GM12878 (cell line): Measurements from ENCODE around the gene KIDINS220. TPM values are rescaled to one million over a fixed set of nuclear protein-coding genes. Genes with fewer than 3 reads are reported as not detected.

ENCODE experiments used
- ATAC-seq: fragments of 200-7000 bp; cut with Tn5 transposase; 3 replicates; pipeline ENCODE4 v1.9.1; 2020; ENCODE audit warnings: mild to moderate bottlenecking, moderate library complexity
- BruUV-seq: library from RNA; stranded (reverse); fragments of 400-500 nt; replicated peaks from 2 replicates; lab custom pipeline; 2021; lab: Mats Ljungman, UMichigan
- CTCF ChIA-PET: fragments of 300-600 bp; sonication (Branson Sonifier 250); formaldehyde crosslinking; extraction: SDS; loops from one replicate; lab custom pipeline; 2021; ENCODE audit warnings: inconsistent platforms; lab: Yijun Ruan, JAX
- POLR2A ChIA-PET: fragments of 350-600 bp; formaldehyde crosslinking; extraction: SDS; loops from one replicate; lab custom pipeline; 2021; ENCODE audit warnings: inconsistent platforms; lab: Charles Lee
- RAD21 ChIA-PET: fragments of 300-600 bp; sonication (Branson Sonifier 250); formaldehyde crosslinking; loops from one replicate; lab custom pipeline; 2023; ENCODE audit warnings: antibody characterized with exemption; ENCODE audit not compliant: unreplicated experiment; lab: Charles Lee
- SMC1A ChIA-PET: fragments of 300-600 bp; sonication (Branson Sonifier 250); formaldehyde crosslinking; loops from one replicate; lab custom pipeline; 2023; ENCODE audit not compliant: unreplicated experiment, uncharacterized antibody; lab: Charles Lee
- DNase-seq: peaks from one replicate; pipeline ENCODE4 v3.0.0-alpha.2; 2011; ENCODE audit warnings: low read depth, low spot score
- FAIRE-seq: peaks from 3 replicates; lab custom pipeline; 2011; peaks lifted over from hg19 to GRCh38; lab: Jason Lieb, UNC
- H2AFZ ChIP-seq: 2 replicates; pipeline ENCODE4 v1.6.0; 2011; ENCODE audit warnings: low read depth, low read length, control low read depth; ENCODE audit not compliant: control insufficient read depth
- H3K27ac ChIP-seq: 2 replicates; pipeline ENCODE4 v1.5.1; 2011; ENCODE audit warnings: control low read depth; ENCODE audit not compliant: control insufficient read depth, insufficient read depth
- H3K27me3 ChIP-seq, 2 experiments: replicated peaks in 1 of 2; 2 replicates each; pipeline versions ENCODE4 v1.6.0 to v1.6.1; 2011; ENCODE audit warnings: low read length in 1 of 2; ENCODE audit not compliant: control insufficient read depth in 2 of 2, insufficient read depth in 2 of 2
- H3K36me3 ChIP-seq, 2 experiments: 2 replicates each; pipeline ENCODE4 v1.5.1; 2011; ENCODE audit warnings: low read length in 1 of 2; ENCODE audit not compliant: control insufficient read depth in 2 of 2, insufficient read depth in 2 of 2
- H3K4me1 ChIP-seq: 2 replicates; pipeline ENCODE4 v1.6.1; 2011; ENCODE audit warnings: mild to moderate bottlenecking, low read length, moderate library complexity, mixed read lengths; ENCODE audit not compliant: control insufficient read depth, insufficient read depth
- H3K4me2 ChIP-seq: 2 replicates; pipeline ENCODE4 v1.6.0; 2011; ENCODE audit warnings: control low read depth; ENCODE audit not compliant: control insufficient read depth, insufficient read depth
- H3K4me3 ChIP-seq: fragments of 200-600 bp; sonication (generic); 2 replicates; pipeline ENCODE4 v1.5.1; 2016
- H3K79me2 ChIP-seq: 2 replicates; pipeline ENCODE4 v1.6.0; 2011; ENCODE audit warnings: low read length; ENCODE audit not compliant: control insufficient read depth, insufficient read depth
- H3K9ac ChIP-seq: 2 replicates; pipeline ENCODE4 v1.8.0; 2011; ENCODE audit warnings: low read length, control low read depth, mixed read lengths; ENCODE audit not compliant: control insufficient read depth, insufficient read depth
- H3K9me3 ChIP-seq: replicated peaks from 3 replicates; pipeline ENCODE4 v1.5.1; 2011; ENCODE audit warnings: mild to moderate bottlenecking, low read length; ENCODE audit not compliant: control insufficient read depth, insufficient read depth
- H4K20me1 ChIP-seq: 2 replicates; pipeline ENCODE4 v1.6.0; 2011; ENCODE audit not compliant: control insufficient read depth, insufficient read depth
- BCL11A ChIP-seq: IDR thresholded peaks from 2 replicates; pipeline ENCODE4 v1.6.1; 2011; ENCODE audit warnings: low read depth, low read length
- EP300 ChIP-seq, 2 experiments: fragments of 150-350 bp in 1 of 2; IDR thresholded peaks; 2 replicates each; pipeline ENCODE4 v1.6.1; 2011 to 2012; ENCODE audit warnings: low read depth in 2 of 2, low read length in 2 of 2, borderline replicate concordance in 1 of 2, improper control_type of control experiment in 1 of 2, inconsistent platforms in 1 of 2; ENCODE audit not compliant: control insufficient read depth in 1 of 2
- HDGF ChIP-seq: fragments of 450-650 bp; IDR thresholded peaks from 2 replicates; pipeline ENCODE4 v1.6.1; 2016; ENCODE audit warnings: antibody characterized with exemption
- KLF5 ChIP-seq: fragments of 450-650 bp; IDR thresholded peaks from 2 replicates; pipeline ENCODE4 v1.6.1; 2014; ENCODE audit warnings: mild to moderate bottlenecking; ENCODE audit not compliant: partially characterized antibody
- MLLT1 ChIP-seq: fragments of 450-650 bp; IDR thresholded peaks from 2 replicates; pipeline ENCODE4 v1.6.1; 2016; ENCODE audit warnings: mild to moderate bottlenecking
- MTA3 ChIP-seq: IDR thresholded peaks from 2 replicates; pipeline ENCODE4 v1.6.1; 2012; ENCODE audit warnings: low read length, inconsistent platforms, borderline replicate concordance
- PKNOX1 ChIP-seq: fragments of 450-650 bp; IDR thresholded peaks from 2 replicates; pipeline ENCODE4 v1.6.1; 2016; ENCODE audit warnings: mild to moderate bottlenecking
- RBBP5 ChIP-seq: fragments of 200-600 bp; sonication (generic); conservative IDR thresholded peaks from 2 replicates; pipeline ENCODE4 v1.6.1; 2016
- ZBTB11 ChIP-seq: fragments of 450-650 bp; formaldehyde crosslinking; IDR thresholded peaks from 2 replicates; pipeline ENCODE4 v1.5.0; 2022; ENCODE audit warnings: mild to moderate bottlenecking, missing genetic modification characterization
- WGBS: methylation state at CpG from one replicate; pipeline ENCODE4 v1.1.6; 2016; ENCODE audit warnings: low lambda C conversion rate; ENCODE audit not compliant: insufficient replicate concordance, insufficient coverage; ENCODE audit errors: missing lambda C conversion rate; 5-methylcytosine and 5-hydroxymethylcytosine counted together
- in situ Hi-C: fragments of 300-500 bp; cut with MboI; formaldehyde crosslinking; loops from 9 replicates; pipeline ENCODE4 v1.14.3; 2018; ENCODE audit warnings: mixed read lengths
- intact Hi-C: fragments of 100-400 bp; cut with micrococcal nuclease; formaldehyde crosslinking; loops from one replicate; pipeline ENCODE4 v1.14.2; 2022; ENCODE audit not compliant: unreplicated experiment
- polyA plus RNA-seq, 11 experiments: library from polyadenylated mRNA; depleted of rRNA in 4 of 11; unstranded in 6 of 11; stranded (reverse) in 5 of 11; fragments of >200 nt; fragmentation: Nextera tagmentation in 4 of 11; fragmentation: Illumina TruSeq in 1 of 11; extraction: Ambion mirVana in 4 of 11; extraction: Trizol in 1 of 11; gene quantifications; 1 replicate in 1 of 11; 2 replicates in 10 of 11; pipeline versions ENCODE4 v1.2.1 to v1.2.3, GENCODE V29; 2011 to 2016; ENCODE audit warnings: inconsistent platforms in 2 of 11, missing spikeins in 2 of 11, low read depth in 1 of 11
- total RNA-seq, 4 experiments: library from RNA; depleted of rRNA in 3 of 4; stranded (reverse); fragments of >200 nt in 3 of 4; fragmentation: Illumina TruSeq in 1 of 4; extraction: Trizol in 1 of 4; gene quantifications; 2 replicates each; pipeline versions ENCODE4 v1.2.1 to v1.2.3, GENCODE V29; 2013 to 2021

KIDINS220 gene
- total and polyA plus RNA-seq, 10 of the 15 experiments (the other 5 are each of a cell fraction or from before 2014, with no cell fraction given), result 6.0 to 31.2 (median 16.0) TPM

GRCh38 chr2:8858910-8859309 is 21.5 kb upstream of the KIDINS220 start (continued):
- TF ChIP-seq RBBP5, result no peak
- TF ChIP-seq PKNOX1, result no peak
- TF ChIP-seq ZBTB11, result no peak

- TSS peak; percentile 44 for BruUV-seq
- POLR2A ChIA-PET, result no interaction called here
- Histone ChIP-seq H3K9ac (no peak overlapping the region), H3K9me3 (no peaks in the 10 kb centered on the region), H3K27ac (no peak overlapping the region), H3K79me2 (no peaks in the 10 kb centered on the region), H2AFZ (no peak overlapping the region), H3K27me3 (no peaks in the 10 kb centered on the region), H4K20me1 (no peaks in the 10 kb centered on the region), H3K4me3 (no peak overlapping the region), H3K4me2 (no peak overlapping the region), H3K36me3 (no peaks in the 10 kb centered on the region), H3K4me1 (no peaks in the 10 kb centered on the region)
- in situ Hi-C loops, result no loop called here
- RAD21 ChIA-PET, result no interaction called here
- CTCF ChIA-PET, result interaction anchor here (0.6 to 1.7 kb wide), 4 partner anchors 24 to 1760 kb away, joined by 3 to 4 read pairs (median 3); no protein-coding TSS in a partner anchor
- DNase-seq, result no peak
- 75% methylated on average over 7 of the region's 7 CpGs for WGBS
- intact Hi-C loops, result no loop called here
- no peak for TF ChIP-seq BCL11A
- no peak for TF ChIP-seq EP300 (IDR thresholded peaks at IDR 0.05; ENCODE audit: borderline replicate concordance in 1 of 2, control insufficient read depth in 1 of 2, low read depth in 2 of 2, low read length in 2 of 2)
- TF ChIP-seq KLF5, result no peak
- no peak for TF ChIP-seq MLLT1
- TF ChIP-seq HDGF, result no peak
- no peak for TF ChIP-seq MTA3
- SMC1A ChIA-PET, result no interaction called here
- no peak for ATAC-seq
- no peak for FAIRE-seq
Observed at GRCh38 chr2:8858264-8858663, 20.9 kb upstream of the KIDINS220 start.
